ENCODE results near the gene KNG1. TPM values are rescaled to one million over a fixed set of nuclear protein-coding genes. Genes with fewer than 3 reads are reported as not detected.
"Not testable (repeated sequence)": the region's sequence is repeated elsewhere in the genome, so short reads cannot be mapped to it uniquely, and the experiment has no call there.

Gene KNG1
- polyA plus RNA-seq, 3 donors, result 74.3 to 179 (median 125) TPM

DNA sequence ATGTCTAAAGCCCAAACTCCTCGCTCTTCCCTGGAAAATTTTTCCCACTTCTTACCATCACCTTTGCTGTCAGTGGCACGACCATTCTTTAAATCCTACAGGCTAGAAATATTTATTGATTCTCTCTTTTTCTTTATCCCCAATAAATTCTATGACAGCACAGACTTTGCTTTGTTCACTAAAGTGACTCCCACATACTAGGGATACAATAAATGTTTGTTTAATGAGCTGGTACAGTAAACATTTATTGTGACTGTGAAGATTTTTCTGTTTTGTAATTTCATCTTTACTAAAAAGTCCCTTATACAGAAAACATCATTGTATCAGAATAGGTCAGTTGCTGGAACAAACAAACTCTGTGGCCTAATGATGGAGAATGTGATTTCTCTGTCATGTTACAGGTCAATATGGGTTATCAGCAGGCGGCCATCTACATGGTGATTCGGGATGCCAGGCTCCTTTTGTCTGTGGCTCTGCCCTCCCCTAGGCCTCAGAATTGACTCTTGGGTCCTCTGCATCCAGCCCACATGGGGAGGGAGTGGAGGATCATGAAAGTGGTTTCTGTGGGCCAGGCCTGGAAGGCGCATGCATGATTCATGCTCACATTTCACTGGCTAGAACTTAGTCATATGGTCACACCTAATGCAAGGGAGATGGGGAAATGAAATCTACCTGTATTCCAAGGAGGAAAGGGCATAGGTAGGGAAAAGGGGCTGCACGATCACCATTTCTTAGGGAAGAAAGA lies 22.7 kb upstream of the KNG1 start:
- no peak for DNase-seq (ENCODE audit: extremely low read depth in 1 of 11, low read depth in 9 of 11, low spot score in 4 of 11)

DNA sequence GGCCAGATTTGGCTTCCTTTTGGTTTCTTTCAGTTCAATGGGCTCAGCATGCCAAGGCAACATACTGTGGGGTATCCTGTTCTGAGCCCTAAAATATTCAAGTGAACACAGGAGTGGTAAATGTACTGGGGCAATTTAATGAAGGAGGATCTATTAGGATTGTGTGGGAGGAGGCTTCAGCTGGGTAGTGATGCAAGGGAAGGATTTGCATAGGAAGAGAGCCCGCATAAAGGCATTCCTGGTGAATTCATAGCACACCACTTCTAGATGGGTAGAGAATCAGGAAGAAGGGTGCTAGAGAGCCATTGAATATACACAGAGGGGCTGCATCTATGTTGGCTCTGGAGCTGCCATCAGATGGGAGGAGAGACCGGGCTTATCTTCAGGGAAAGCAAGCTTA lies 20.6 kb upstream of the KNG1 start:
- no peak for DNase-seq (ENCODE audit: extremely low read depth in 1 of 11, low read depth in 9 of 11, low spot score in 4 of 11)

DNA sequence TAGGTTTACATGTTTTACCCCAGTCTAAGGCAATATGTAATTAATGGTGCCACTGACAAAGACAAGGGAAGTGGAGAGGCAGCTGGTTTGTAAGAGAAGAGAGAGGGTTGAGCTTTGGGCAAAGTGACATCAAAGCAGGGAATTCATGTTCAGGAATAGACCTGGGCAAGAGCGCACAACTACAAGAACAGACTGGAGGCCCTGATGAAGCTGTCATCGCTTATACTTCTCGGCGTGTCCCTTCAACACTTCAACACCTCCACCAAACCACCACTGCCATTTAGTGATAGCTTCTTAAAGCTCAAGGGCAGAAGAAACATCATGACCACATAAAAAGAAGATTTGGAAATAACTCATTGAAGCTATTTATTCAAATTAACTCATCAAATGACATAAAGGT lies 19.6 kb upstream of the KNG1 start:
- DNase-seq (ENCODE audit: extremely low read depth in 1 of 11, low read depth in 9 of 11, low spot score in 4 of 11), result no peak

DNA sequence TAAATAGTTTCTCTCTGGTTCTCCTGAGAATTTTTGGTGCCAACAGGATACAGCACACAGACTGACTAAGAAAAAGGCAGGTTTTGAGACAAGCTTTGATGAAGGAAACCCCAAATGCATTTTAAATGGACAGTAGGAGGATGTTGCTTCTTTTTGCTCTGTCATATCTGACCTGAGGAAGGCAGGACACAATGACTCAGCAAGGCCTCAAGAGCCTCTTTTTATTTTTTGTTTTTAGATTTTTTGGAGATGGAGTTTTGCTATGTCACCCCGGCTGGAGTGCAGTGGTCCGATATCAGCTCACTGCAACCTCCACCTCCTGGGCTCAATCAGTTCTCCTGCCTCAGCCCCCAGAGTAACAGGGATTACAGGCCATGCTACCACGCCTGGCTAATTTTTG lies 16.9 kb upstream of the KNG1 start:
- DNase-seq (ENCODE audit: extremely low read depth in 1 of 11, low read depth in 9 of 11, low spot score in 4 of 11), result no peak

DNA sequence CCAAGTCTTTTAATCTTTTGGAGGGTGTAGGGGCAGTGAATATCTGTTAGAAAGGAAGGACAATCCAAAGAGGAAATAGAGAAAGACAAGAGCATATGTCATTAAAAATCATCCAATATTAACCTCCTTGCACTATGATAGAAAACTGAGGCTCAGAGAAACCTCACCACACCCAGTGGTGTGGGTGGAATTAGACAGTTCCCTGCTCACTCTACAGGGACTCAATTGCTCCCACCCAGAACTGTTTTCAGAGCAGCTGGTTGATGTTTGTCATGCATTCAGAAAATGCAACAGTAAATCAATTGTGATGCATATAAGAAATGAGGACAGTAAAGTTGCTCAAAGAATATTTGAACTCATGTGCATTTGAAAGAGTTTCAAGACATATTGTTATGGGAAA lies 14.7 kb upstream of the KNG1 start:
- not testable (repeated sequence) for DNase-seq (ENCODE audit: extremely low read depth in 1 of 11, low read depth in 9 of 11, low spot score in 4 of 11)

DNA sequence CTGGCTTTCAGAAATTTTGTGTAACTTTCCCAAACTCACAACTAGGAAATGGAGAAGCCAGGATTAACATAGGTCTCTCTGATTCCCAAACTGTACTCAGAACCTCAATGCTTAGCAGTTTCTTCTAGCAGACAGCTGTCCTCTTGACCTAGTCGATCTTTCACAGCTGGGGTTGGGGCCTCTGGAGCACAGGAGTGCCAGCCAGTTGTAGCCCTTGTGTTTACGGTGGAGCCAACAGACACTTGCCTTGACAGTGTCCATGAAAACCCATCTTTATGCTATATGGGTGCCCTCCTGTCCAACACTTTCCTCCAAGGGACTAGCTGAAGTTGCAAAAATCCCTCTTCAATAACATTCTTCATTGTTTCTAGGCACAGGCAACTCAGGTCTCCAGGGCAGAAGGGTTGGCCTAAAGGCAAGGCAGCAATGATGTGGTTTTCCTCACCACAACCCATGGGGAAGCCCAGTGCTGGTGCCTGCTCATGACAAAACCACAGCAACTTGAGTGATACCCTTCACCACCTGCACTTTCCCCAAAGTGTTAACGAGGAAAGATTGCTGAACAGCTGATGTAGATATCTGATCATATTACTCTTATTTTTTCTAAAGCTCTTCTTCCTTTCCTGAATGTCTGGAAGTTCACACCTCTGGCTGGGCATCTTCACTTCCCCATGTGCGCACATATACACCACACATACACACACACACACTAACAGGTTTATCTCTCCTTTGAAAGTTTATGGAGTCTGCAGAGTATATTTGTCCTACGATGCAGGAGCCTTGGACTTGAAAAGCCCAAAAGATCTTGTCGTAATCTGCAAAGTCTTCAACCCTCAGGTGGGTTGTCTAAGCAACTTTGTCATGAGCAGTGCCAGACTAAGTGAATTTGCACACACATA lies 11.0 kb upstream of the KNG1 start:
- DNase-seq (ENCODE audit: extremely low read depth in 1 of 11, low read depth in 9 of 11, low spot score in 4 of 11), result no peak

DNA sequence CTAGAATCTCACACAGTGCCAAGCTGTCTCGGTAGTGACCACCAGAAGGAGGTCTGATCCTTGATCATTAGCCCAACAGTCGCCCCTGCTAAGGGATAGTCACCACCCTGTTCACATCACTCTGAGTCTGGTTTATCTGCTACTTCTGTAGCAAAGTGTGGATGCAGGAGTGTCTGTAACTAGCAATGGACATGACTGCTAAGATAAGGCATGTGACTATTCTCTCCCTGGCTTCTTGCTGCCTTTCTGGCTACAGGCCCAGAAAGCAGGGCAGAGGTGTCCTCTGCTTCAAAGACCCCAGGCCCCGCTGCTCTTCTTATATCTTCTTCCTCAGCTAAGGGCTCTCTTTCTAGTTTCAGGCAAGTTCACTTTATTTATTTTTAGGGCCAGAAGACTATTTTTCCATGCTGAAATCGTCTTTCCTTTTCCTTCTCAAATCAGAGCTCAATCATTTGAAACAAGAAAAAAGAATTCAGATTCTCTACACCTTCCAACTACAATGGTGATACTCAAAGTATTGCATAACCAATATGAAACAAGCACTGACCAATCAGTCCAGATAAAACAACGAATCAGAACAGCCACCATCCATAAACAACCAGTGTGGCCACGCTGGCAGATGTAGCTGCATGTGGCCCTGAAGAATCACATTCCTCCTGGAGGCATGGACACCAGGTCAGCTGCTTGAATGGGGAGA lies 8.0 kb upstream of the KNG1 start:
- DNase-seq (ENCODE audit: extremely low read depth in 1 of 11, low read depth in 9 of 11, low spot score in 4 of 11), result no peak

DNA sequence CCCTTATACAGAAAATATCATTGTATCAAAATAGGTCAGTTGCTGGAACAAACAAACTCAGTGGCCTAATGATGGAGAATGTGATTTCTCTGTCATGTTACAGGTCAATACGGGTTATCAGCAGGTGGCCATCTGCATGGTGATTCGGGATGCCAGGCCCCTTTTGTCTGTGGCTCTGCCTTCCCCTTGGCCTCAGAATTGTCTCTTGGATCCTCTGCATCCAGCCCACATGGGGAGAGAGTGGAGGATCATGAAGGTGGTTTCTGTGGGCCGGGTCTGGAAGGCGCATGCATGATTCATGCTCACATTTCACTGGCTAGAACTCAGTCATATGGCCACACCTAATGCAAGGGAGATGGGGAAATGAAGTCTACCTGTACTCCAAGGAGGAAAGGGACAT lies 6.5 kb upstream of the KNG1 start:
- not testable (repeated sequence) for DNase-seq (ENCODE audit: extremely low read depth in 1 of 11, low read depth in 9 of 11, low spot score in 4 of 11)

DNA sequence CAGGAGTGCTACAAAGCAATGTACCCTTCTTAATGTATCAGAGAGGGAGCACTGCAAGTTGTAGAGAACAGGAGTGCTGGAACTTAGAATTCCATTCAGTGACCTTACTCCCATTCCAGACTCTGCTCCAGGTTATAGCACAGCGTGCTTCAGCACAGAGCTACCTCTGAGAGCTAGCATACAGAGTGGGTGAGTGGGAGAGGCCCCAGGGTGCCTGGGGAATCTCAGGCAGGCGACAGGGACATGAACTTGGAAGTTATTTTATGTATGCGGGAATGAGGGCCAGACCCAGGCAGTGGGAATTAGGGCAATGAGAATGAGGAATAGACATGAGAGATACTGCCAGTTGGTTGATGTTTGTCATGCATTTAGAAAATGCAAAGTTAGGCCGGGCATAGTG lies 3.7 kb upstream of the KNG1 start:
- no peak for DNase-seq (ENCODE audit: extremely low read depth in 1 of 11, low read depth in 9 of 11, low spot score in 4 of 11)

DNA sequence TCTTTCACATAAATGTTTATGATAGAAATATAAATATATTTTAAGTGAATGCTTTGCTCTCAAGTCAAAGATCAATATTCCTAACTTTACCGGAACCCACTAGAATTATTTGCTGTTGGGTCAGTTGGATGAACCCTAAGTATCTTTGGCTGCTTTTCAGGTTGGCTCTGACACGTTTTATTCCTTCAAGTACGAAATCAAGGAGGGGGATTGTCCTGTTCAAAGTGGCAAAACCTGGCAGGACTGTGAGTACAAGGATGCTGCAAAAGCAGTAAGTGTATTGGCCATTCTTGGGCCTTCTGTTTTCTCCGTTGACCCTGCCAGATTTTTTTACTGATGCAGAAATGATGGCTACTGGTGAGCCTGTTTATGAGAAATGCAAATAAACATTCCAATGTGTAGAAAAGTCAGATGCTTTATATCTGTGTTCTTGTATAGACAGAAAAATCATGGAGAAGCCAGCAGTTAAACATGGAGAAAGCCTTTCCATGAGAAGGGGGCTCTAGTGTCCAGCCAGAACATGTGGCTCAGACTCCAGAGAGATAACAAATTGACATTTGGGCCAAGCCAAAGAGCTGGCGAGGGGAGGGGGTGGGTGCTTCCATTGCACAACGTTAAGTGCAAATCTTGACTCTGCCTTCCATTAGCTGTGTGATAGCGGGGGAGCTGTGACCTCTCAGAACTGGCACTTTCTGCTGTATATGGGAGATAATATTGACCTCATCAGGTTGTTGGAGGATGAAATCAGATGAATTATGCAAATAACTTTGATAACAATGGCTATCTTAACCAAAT lies 3.0 kb downstream of the KNG1 start:
- no peak for DNase-seq (ENCODE audit: extremely low read depth in 1 of 11, low read depth in 9 of 11, low spot score in 4 of 11)

DNA sequence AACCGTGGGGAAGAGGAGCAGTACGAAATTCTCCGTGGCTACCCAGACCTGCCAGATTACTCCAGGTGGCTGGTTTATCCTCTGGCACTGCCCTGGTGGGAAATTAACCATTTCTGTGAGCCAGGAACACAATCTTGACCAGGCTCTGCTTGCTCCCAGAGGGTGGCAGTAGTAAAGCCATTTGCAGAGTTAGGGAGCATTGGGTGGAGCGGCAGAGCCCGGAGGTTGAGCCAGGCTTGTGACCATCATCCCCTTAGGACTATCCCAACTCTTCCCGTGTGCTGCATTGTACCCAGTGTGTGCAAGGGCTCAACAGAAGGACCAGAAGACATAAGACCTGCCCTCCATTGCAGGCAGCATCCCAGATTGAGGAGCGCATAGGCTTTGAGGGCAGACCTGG lies 5.3 kb downstream of the KNG1 start:
- no peak for DNase-seq (ENCODE audit: extremely low read depth in 1 of 11, low read depth in 9 of 11, low spot score in 4 of 11)

DNA sequence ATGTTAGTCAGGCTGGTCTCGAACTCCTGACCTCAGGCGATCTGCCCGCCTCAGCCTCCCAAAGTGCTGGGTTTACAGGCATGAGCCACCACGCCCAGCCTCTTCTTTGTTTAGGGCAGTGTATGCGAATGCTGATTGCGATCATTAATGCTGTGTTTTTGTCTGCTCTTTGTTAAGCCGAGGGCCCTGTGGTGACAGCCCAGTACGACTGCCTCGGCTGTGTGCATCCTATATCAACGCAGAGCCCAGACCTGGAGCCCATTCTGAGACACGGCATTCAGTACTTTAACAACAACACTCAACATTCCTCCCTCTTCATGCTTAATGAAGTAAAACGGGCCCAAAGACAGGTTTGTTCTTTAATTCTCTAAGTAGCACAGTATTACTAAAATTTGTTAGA lies 7.8 kb downstream of the KNG1 start:
- no peak for DNase-seq (ENCODE audit: extremely low read depth in 1 of 11, low read depth in 9 of 11, low spot score in 4 of 11)

DNA sequence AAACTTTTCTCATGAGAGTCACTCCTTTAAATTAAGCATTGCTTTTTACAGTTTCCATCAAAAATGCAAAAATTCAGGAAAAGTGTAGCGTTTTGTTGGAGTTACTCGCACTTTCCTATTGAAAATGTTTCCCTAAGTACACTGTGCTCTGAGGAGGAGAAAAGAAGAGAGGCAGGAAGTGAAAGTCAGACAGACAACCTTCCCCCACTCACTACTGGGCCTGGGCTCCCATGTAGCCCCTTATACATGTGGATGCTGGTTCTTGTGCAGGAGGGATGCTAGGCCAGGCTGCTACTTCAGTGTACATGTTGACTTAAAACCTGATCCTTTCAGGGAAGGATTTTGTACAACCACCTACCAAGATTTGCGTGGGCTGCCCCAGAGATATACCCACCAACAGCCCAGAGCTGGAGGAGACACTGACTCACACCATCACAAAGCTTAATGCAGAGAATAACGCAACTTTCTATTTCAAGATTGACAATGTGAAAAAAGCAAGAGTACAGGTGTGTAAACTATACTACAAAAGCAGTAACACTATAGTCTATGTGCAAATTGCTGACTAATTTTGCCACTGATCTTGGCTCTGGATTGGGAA lies 15.1 kb downstream of the KNG1 start:
- no peak for DNase-seq (ENCODE audit: extremely low read depth in 1 of 11, low read depth in 9 of 11, low spot score in 4 of 11)

DNA sequence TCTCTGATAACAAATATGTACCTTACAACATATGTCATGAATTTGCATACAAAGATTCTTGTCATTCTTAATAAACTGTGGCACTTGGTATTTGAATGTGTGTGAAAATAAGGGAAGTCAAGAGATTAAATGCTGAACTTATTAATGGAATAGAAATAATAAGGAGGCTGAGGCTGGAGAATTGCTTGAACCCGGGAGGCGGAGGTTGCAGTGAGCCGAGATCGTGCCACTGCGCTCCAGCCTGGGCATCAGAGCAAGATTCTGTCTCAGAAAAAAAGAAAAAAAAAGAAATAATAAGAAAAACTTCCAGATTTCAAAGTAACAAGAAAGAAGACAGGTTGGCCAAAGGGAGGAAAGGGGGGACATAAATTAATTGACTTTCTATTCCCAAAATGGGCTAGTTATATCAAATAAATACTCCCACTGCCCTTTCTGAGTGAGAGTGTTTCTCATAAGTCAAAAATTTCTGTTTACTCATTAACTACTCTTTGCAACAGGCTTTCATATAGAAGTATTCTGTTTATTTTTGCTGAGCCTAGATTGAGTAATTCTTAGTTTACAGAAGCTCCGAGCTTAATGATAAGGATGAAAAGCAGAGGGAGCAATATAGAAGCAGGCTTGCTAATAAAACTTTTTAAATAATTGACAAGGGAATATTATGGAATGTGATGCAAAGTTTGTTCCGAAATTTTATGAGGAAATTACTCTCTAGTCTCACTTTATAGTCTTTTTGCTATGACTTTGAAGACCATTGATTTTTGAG lies 25.6 kb downstream of the KNG1 start:
- no peak for DNase-seq (ENCODE audit: extremely low read depth in 1 of 11, low read depth in 9 of 11, low spot score in 4 of 11)

DNA sequence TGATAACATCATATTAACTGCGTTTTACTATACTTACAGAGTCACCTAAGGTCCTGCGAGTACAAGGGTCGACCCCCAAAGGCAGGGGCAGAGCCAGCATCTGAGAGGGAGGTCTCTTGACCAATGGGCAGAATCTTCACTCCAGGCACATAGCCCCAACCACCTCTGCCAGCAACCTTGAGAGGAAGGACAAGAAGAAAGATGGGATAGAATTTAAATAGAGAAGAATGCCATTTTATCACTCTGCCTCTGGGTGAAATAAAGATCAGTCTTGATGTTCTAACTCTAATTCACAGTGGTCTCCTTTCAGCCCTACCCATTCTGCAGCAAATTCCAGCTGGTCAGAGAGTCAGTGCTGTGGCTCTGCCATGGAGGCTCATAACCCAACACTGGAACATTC lies 26.5 kb downstream of the KNG1 start:
- no peak for DNase-seq (ENCODE audit: extremely low read depth in 1 of 11, low read depth in 9 of 11, low spot score in 4 of 11)

DNA sequence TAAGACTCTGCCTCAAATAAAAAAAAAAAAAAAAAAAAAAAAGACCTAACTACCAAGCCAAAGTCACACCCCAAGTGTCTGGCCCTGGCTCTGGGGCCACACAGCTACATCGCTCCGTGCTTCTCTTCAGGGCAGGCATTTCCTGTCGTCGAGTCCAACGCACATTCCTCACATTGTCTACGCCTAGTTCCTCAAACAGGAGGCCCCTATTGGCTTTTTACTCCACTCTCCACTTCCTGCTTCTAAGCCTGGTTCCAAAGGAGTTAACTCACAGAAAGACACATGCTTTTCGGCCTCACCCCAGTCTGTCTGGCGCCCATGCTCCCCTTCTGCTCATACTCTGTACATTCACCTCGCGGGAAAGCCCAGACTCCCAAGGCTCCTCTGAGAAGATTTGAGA lies 28.8 kb downstream of the KNG1 start:
- DNase-seq (ENCODE audit: extremely low read depth in 1 of 11, low read depth in 9 of 11, low spot score in 4 of 11), result peak in 2 of 11 donors; percentile 20 to 24

DNA sequence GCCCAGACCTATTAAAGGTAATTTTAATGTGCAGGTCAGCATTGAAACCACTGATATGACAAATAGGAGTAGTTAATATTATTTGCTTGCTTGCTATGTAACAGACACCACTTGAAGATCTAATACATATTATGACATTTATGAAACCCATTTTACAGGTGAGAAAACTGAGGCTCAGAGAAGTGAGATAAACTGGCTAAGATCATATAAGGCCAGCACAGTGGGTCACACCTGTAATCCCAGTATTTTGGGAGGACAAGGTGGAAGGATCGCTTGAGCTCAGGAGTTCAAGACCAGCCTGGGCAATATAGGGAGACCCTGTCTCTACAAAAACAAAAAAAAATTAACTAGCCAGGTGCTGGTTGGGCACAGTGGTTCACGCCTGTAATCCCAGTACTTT lies 33.2 kb downstream of the KNG1 start:
- no peak for DNase-seq (ENCODE audit: extremely low read depth in 1 of 11, low read depth in 9 of 11, low spot score in 4 of 11)

DNA sequence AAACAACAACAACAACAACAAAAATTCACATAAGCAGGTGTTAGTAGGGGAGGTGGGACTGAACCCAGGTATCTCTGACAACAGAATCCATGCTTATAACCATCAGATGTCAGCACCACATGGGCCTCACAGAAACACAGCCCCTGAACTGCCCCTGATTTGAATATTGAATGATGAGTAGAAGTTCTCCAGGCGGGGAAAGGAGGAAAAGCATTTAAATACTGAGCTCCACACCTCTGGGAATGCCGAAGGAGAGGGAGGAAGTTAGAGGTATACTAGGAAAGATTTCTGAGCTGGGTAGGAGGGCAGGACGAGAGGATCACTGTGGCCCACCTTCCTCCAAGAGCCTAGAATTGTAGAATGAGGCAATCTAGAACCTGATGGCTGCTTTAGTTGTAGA lies 34.3 kb downstream of the KNG1 start:
- no peak for DNase-seq (ENCODE audit: extremely low read depth in 1 of 11, low read depth in 9 of 11, low spot score in 4 of 11)

All from renal cortex interstitium (tissue), 11 donors.